AG04450 (cell line): ENCODE data around the gene ZFAND5. TPM values are rescaled to one million over a fixed set of nuclear protein-coding genes. Genes with fewer than 3 reads are reported as not detected.

Experiments
- CTCF ChIA-PET: fragments of 300-600, 350-600 bp; formaldehyde crosslinking; extraction: SDS; loops from one replicate; lab custom pipeline; 2022; ENCODE audit warnings: antibody characterized with exemption, inconsistent platforms; lab: Charles Lee
- POLR2A ChIA-PET: fragments of 350-600 bp; formaldehyde crosslinking; extraction: SDS; loops from one replicate; lab custom pipeline; 2021; ENCODE audit warnings: antibody characterized with exemption, inconsistent platforms; lab: Yijun Ruan, JAX
- DNase-seq: peaks from one replicate; pipeline ENCODE4 v3.0.0-alpha.2; 2011; ENCODE audit warnings: low read depth, low spot score
- H3K27ac ChIP-seq: one replicate; pipeline ENCODE4 v1.5.1; 2012; ENCODE audit warnings: low read depth, low read length, control low read depth
- H3K27me3 ChIP-seq: one replicate; pipeline ENCODE4 v1.6.0; 2012; ENCODE audit warnings: low read length; ENCODE audit not compliant: control insufficient read depth, insufficient read depth
- H3K4me3 ChIP-seq: 2 replicates; pipeline ENCODE4 v1.5.1; 2011; ENCODE audit warnings: mild to moderate bottlenecking, low read depth, low read length, control low read depth
- H3K9me3 ChIP-seq: 2 replicates; pipeline ENCODE4 v1.5.1; 2012; ENCODE audit warnings: low read length; ENCODE audit not compliant: control insufficient read depth, insufficient read depth
- polyA minus RNA-seq: library from RNA; depleted of rRNA, polyadenylated mRNA; stranded (reverse); fragments of >200 nt; gene quantifications from 2 replicates; pipeline ENCODE4 v1.2.3, GENCODE V29; 2011; rRNA and poly(A)+ RNA removed
- polyA plus RNA-seq: library from polyadenylated mRNA; depleted of rRNA; stranded (reverse); fragments of >200 nt; gene quantifications from 2 replicates; pipeline ENCODE4 v1.2.3, GENCODE V29; 2011; rRNA removed
- TF ChIP-seq, protein P1 (sequence below): IDR thresholded peaks from 2 replicates; pipeline ENCODE4 v1.5.1; 2011; ENCODE audit warnings: low read depth, low read length, control low read depth, inconsistent platforms

The ZFAND5 gene, protein sequence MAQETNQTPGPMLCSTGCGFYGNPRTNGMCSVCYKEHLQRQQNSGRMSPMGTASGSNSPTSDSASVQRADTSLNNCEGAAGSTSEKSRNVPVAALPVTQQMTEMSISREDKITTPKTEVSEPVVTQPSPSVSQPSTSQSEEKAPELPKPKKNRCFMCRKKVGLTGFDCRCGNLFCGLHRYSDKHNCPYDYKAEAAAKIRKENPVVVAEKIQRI
- 195 and 224 TPM in 2 replicates for polyA plus RNA-seq
- polyA minus RNA-seq: 90.0 and 115 TPM in 2 replicates

DNA sequence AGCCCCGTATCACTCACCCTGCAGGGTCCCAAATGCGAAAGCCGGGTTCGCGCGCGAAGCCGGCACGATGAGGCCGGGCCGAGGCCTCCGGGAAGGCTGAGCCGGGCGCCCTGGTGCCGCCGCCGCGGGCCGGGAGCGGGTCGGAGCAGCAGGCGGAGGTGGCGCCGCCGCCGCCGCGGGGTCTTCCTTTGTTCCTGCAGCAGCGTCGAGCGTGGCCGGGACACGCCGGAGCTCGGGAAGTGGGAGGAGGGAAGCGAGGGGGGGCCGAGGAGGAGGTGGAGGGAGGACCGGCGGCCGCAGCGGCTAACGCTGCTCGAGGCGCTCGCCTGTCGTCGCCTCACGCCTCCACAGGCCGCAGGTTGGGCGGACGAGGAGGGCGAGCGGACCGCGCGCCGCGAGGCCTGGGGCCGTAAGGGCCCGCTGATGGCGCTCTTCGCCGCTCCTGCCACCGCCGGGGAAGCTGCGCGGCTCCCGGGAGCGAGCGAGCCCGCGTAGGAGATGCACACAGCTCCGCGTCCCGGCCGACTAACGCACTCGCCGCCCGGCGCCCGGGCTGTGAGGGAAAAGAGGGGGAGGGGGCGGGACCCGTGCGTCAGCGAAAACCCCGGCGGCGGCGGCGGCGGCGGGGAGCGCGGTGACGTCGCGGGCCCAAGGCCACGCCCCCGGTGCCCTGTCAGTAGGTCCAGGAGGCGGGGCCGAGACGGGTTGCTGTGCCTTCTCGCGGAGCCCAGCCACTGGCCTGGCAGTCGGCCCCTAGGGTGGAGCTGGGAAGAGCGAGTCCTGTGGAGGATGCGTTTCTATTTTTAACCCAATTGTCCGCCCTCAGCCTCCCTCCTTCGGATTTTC, at the start of gene ZFAND5:
TSS of gene ZFAND5 (minus strand) at position 530 of the 846 bp plus-strand sequence. CDS start 4,430 bp downstream, outside the sequence.
- ChIA-PET POLR2A (interaction anchor here (0.5 to 3.2 kb wide), 46 partner anchors 9 to 535 kb away, joined by 3 to 32 read pairs (median 5); partner anchors contain the start of genes ABHD17B and C9orf85), CTCF (interaction anchor here (0.5 to 2.1 kb wide), 11 partner anchors 10 to 546 kb away, joined by 3 to 8 read pairs (median 3); no protein-coding TSS in a partner anchor)

DNA sequence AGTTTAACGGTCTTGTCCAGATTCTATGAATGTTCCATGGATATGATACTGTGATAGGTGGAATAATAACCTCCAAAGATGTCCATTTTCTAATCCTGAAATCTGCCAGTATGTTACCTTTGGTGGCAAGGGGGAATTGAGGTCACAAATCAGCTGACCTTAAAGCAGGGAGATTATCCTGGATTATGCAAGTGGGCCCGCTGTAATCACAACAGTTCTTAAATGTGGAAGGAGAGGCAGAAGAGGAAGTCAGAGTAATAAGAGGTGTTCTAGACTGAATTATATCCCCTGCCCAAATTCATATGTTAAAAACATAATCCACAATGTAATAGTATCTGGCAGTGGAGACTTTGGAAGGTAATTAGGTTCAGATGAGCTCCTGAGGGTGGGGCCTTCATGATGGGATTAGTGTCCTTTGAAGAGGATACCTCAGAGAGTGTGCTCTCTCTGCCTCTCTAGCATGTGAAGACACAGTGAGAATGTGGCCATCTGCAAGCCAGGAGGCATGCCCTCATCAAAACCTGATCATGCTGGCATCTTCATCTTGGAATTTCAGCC, 47.6 kb upstream of the ZFAND5 start:
- H3K9me3 ChIP-seq: no peaks in the 10 kb centered on the region
- CTCF ChIA-PET: no interaction called here
- H3K27ac ChIP-seq: no peak overlapping the region
- POLR2A ChIA-PET: no interaction called here
- TF ChIP-seq, protein P1, sequence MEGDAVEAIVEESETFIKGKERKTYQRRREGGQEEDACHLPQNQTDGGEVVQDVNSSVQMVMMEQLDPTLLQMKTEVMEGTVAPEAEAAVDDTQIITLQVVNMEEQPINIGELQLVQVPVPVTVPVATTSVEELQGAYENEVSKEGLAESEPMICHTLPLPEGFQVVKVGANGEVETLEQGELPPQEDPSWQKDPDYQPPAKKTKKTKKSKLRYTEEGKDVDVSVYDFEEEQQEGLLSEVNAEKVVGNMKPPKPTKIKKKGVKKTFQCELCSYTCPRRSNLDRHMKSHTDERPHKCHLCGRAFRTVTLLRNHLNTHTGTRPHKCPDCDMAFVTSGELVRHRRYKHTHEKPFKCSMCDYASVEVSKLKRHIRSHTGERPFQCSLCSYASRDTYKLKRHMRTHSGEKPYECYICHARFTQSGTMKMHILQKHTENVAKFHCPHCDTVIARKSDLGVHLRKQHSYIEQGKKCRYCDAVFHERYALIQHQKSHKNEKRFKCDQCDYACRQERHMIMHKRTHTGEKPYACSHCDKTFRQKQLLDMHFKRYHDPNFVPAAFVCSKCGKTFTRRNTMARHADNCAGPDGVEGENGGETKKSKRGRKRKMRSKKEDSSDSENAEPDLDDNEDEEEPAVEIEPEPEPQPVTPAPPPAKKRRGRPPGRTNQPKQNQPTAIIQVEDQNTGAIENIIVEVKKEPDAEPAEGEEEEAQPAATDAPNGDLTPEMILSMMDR: no peak
- H3K4me3 ChIP-seq: no peak overlapping the region
- no peaks in the 10 kb centered on the region for H3K27me3 ChIP-seq
- DNase-seq: no peak

More for the DNA sequence above, at the start of gene ZFAND5:
- no peaks in the 10 kb centered on the region for H3K9me3 ChIP-seq
- no peaks in the 10 kb centered on the region for H3K27me3 ChIP-seq
- H3K27ac ChIP-seq: peak within 1 kb of the TSS; percentile 100
- H3K4me3 ChIP-seq: peak within 1 kb of the TSS; percentile 67
- TF ChIP-seq, protein P1: no peak
- peak; percentile 97 for DNase-seq

GRCh38 chr9:72410214-72410613, 45.2 kb upstream of the ZFAND5 start:
- POLR2A ChIA-PET: no interaction called here
- no peak overlapping the region for H3K27ac ChIP-seq
- CTCF ChIA-PET: no interaction called here
- DNase-seq: no peak
- no peaks in the 10 kb centered on the region for H3K27me3 ChIP-seq
- no peak overlapping the region for H3K4me3 ChIP-seq
- TF ChIP-seq, protein P1: no peak
- H3K9me3 ChIP-seq: no peaks in the 10 kb centered on the region

DNA sequence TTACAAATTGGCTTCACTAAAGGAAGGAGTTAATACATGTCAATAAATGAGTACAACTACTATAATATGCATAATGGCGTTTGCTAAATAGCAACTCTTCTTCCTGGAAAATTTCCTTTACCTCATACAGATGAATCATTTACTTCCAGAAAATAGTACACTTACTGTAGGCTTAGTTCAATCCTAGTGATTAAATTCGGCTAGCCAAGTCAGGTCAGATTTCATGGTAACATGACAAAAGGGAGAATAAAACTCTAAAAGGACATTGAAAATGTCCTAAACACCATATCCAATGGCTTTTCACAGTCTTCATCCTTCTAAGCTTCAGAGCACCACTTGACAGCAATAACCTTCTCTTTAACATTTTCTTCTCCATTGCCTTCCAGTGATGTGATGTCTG, 42.1 kb upstream of the ZFAND5 start:
- H3K9me3 ChIP-seq: no peaks in the 10 kb centered on the region
- POLR2A ChIA-PET: interaction anchor here (0.8 kb wide), 1 partner anchor 42 kb away, joined by 3 read pairs; no protein-coding TSS in a partner anchor
- no peaks in the 10 kb centered on the region for H3K27me3 ChIP-seq
- DNase-seq: no peak
- TF ChIP-seq, protein P1: no peak
- CTCF ChIA-PET: no interaction called here
- H3K27ac ChIP-seq: no peak overlapping the region
- H3K4me3 ChIP-seq: no peak overlapping the region
